Measurements from ENCODE around the gene BACH2.

GRCh38 chr6:89984926-89985750 lies 311.5 kb downstream of the BACH2 start:
- TF ChIP-seq CTCF (IDR thresholded peaks at IDR 0.05 in 4 of 5, conservative IDR thresholded peaks at IDR 0.05 in 1 of 5) (no peak), POLR2A (IDR thresholded peaks at IDR 0.05) (no peak)
